NCI-H1417 (cell line): ENCODE data around the gene SNX20.

Experiments used
- DNase-seq, 3 experiments: peaks; one replicate each; lab custom pipeline; 2025; lab: John Stamatoyannopoulos, UW

The SNX20 gene, protein sequence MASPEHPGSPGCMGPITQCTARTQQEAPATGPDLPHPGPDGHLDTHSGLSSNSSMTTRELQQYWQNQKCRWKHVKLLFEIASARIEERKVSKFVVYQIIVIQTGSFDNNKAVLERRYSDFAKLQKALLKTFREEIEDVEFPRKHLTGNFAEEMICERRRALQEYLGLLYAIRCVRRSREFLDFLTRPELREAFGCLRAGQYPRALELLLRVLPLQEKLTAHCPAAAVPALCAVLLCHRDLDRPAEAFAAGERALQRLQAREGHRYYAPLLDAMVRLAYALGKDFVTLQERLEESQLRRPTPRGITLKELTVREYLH

DNA sequence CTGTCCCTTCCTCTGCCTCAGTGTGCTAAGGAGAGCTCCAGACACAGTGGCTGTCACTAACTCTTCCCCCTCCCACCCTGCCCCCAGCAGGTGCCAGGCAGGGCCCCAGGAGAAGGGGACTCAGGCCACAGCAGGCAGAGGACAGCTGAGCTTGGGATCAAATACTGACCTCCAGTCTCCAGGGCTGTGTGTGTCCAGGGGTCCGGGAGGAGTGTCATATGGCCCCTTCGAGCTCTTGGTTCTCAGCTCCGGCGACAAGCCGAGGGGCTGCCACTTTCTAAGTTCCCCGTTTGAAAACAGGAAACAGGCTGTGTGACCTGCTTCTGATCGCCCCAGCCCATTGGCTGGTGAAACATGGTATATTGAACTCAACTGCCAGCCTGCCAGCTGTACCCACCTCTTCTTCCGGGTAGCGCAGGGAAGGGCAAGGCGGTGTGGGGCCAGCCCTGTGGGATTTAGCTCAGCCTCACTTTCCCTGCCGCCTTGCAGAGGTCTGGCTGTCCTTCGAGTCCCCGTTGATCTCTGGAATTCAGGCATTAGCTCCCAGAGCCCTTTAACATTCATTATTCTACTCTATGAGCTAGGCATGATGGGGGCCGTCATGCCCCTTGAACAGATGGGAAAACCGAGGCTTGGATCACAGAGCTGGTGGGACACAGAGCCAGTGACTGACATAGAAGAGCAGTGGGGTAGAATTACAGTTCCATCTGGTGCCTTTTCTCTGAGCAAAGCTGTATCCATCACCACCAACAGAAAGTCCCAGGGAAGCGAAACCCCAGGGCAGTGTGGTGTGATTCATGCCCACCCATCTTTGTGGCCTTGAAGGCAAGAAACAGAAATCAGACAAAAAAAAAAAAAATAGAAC is at the start of gene SNX20:
Gene SNX20 (minus strand): TSS at position 292 of the 865 bp plus-strand sequence. CDS start 3,786 bp downstream, outside the sequence.
- no peak for DNase-seq

DNA sequence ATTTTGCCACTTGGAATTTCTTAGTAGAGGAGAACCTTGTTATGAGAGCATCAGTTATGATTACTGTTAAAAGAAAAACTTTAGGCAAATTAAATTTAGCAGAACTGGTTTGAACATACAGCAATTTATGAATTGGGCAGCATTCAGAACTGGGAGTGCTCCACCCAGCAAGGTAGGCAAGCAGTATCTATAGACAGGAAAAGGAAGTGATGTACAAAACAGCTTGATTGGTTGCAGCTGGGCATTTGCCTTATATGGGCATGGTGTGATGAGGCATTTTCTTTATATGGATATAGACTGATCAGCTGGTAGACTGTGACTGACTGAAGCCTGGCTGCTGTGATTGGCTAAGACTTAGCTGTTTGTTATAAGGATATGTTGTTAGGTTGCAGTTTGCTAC is 43.2 kb upstream of the SNX20 start:
- DNase-seq, result no peak

DNA sequence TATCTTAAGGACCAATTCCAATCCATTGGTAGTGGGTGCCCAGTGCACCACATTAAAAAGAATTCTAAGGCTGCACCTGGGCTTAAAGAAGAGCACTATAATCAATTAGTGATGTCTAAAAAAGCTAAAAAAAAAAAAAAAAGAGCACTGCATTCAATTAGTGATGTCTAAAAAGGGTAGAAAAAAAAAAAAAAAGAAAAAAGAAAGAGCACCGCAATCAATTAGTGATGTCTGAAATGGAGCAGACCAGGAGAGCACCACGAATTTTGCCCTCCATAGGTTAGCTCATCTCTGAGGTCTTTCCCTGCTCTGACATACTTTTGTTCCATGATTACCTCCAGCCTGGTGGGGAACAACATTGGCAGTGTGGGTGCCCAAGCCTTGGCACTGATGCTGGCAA is 41.8 kb upstream of the SNX20 start:
- no peak for DNase-seq

DNA sequence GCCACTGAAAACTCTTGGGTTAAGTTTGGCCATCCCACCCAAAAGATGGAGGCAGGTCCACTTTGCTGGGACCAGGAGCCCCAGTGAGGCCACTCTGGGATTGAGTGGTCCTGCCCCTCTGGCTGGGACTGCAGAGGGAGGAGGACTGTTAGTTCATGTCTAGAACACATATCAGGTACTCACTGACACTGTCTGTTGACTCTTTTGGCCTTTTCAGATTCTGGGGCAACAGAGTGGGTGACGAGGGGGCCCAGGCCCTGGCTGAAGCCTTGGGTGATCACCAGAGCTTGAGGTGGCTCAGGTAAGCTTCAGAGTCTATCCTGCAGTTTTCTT is 41.3 kb upstream of the SNX20 start:
- no peak for DNase-seq

DNA sequence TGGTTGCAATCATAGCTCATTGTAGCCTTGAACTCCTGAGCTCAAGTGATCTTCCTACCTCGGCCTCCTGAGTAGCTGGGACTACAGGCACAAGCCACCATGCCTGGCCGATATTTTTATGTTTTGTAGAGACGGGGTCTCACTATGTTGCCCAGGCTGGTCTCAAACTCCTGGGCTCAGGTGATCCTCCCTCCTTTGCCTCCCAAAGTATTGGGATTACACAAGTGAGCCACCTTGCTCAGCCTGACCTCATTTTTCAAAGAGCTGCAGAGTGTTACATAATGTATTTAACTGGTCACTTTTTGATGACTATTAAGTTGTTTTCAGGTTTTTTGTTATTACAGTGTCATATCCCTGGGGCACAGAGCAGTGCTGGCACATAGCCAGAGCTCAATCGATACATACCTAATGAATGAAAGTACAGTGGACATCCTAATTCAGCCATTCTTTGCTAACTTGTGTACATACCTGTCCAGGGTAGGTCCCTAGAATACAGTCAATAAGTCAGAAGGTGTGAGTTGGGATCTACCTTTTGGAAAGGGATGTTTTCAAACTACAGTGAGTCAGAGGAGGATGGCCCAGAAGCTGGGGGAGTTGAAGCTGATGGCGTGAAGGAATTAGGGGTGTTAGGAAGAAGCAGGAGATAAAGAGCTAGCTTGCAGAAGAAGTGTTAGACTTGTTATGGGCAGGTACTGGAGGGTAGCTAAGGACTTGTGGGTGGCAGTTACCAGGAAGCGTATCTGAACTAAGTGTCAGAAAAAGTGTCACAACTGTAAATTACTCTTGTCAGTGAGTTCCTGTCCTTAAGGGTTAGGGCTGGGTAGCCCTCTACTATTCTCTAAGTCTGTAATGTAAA is 40.7 kb upstream of the SNX20 start:
- DNase-seq, result no peak

DNA sequence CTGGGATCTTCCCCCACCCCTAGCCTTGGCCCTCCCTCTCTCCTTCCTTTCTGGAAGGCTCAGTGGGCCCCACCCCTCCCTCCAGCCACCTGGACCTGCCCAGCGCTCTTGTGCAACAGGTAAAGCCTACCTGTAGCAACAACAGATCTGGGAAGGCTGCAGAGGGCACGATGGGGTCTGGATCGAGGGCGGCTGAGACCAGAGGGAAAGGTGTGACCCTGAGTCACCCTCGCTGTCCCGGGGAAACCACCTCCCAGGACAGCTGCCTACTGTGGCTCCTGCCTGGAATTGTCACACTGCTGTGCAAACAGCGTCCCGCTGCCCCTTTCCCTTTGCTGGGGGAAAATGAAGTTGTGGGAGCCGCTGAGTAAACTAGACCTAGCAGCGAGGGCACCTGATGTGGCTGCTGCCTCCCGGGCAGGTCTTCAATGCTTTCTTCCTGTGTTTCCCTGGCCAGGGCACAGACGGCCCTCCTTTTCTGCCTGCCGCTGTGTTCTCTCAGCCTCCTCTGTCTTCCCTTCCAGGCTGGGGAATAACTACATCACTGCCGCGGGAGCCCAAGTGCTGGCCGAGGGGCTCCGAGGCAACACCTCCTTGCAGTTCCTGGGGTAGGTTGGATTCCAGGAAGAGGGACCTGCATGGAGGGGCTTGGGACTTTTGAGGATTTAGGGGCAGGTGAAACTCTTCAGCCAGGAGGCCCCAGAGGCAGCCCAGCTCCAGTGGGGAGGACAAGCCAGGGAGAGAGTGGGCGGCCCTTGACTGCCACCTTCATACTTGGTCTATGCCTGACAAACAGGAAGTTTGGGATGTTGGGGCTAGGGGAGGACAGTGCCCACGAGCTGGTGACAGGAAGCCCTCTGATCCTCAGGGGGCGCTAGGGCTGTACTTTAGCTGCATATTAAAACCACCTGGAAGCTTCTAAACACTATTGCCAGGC is 38.6 kb upstream of the SNX20 start:
- DNase-seq, result no peak

DNA sequence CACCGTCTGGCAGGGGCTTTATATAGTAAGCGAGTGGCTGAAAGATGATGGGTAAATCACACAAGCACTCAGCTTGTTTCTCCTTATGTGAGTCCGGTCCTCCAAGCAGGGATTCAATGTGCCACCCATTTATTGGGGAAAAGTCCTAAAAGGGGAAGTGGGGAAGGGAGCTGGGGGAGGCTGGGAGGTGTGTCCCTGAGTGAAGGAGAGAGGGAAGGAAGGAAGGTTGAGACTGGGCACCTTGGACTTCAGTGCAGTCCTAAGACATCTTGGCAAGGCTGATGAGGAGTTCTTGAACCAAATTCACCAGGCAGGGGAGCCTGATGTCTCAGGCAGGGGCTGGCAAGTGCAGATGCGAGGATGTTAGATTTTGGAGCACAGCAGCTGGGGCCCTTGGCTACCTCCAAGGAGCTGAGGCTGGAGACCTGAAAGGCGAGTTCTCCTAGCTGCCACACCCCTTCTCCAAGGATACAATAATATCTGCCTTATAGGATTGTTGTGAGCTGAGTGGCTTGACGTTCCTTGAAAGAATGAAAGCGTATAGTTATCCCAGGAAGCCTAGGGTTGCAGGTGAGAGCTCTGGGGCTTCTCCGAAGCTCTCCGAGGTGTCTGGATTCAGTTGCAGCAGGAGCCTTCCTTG is 37.8 kb upstream of the SNX20 start:
- DNase-seq, result no peak

DNA sequence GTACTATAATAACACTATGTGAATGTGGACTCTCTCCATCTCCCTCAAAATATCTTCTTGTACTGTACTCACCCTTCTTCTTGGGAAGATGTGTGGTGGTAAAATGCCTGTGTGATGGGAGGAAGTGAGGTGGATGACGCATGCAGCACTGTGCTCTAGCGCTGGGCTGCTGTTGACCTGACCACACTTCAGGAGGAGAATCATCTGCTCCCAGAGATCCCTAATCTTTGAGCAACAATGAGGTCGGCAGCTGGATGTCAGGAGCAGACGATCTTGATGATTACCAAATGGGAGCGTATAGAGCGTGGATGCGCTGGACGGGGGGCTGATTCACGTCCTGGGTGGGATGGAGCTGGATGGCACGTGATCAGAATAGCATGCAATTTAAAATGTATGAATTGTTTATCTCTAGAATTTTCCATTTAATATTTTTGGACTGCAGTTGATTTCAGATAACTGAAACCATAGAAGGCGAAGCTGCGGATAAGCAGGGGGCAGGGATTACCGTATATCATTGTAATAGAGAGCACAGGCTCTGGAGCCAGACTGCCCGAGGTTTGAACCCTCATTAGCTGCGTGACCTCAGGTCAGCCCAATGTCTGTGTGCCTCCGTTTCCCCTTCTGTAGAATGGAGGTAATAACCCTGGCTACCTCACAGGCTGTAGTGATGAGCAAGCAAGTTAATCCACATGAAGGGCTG is 37.1 kb upstream of the SNX20 start:
- no peak for DNase-seq

DNA sequence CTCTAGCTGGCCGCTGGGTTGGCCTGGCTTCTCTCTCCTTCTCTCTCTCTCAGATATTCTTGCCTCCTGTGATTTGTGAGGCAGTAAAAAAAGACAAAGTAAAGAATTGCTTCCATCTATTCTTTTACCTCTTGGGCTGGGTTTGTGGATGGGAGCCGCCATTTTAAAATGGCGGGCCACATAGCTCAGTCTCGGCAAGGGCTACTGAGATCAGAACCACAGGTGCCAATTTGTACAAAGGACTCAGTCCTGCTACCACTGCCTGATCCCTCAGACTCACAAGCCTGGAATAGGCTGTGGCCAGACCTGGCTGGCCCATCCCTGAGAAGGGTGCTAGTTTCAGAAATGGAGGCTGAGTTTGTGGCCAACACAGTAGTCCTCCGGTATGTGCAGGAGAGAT is 36.4 kb upstream of the SNX20 start:
- DNase-seq, result no peak

DNA sequence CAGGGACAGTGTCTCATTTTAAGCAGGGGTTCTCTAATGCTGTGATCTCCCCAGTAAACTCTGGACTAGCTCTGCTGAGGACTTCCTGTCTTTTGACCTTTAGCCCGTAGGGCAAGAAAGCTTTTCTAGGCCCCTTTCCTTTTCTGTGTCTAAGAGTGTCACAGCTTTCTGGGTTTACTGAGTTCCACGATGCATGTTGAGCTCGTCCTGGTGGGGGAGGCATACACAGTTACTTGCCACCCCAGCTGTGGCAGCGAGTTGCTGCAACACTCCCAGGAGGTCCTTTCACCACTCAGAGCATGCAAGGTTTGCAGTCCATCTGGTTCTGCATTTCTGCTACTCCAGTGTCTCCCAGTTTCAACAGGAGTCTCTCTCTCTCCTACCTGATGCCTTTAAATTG is 36.0 kb upstream of the SNX20 start:
- no peak for DNase-seq

DNA sequence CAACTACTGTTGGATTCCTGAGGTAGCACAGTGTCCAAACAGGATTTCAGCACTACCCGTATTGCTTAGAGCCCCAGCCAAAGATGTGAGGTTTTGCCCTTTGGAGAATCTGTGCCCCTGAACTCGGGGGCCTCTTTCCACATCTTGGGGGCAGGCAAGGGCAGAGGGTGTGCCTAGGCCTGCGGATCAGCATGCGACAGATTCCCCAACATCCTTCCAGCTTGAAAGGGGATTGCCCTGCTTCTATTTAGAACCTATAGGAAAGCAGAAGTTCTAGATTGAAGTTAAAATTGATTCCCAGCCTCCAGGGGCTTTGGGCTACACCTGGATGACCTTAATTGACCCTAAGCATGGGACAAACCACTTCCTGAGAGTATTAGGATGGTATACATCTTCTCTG is 31.8 kb upstream of the SNX20 start:
- DNase-seq, result no peak

DNA sequence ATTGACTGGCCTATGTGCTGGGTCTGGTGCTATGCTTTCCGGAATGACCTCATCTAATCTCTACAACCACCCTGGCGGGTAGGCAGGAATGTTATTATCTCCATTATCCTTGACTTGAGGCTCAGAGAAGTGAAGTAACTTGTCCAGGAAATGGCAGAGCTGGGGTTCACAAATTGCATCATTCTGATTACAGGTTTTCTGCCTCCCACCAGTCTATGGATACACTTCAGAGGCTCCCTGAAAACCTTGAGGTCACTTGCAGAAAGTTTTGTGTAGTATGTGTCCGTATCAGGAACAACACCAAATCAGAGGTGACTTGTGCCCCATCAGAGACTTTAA is 31.4 kb upstream of the SNX20 start:
- DNase-seq, result no peak

DNA sequence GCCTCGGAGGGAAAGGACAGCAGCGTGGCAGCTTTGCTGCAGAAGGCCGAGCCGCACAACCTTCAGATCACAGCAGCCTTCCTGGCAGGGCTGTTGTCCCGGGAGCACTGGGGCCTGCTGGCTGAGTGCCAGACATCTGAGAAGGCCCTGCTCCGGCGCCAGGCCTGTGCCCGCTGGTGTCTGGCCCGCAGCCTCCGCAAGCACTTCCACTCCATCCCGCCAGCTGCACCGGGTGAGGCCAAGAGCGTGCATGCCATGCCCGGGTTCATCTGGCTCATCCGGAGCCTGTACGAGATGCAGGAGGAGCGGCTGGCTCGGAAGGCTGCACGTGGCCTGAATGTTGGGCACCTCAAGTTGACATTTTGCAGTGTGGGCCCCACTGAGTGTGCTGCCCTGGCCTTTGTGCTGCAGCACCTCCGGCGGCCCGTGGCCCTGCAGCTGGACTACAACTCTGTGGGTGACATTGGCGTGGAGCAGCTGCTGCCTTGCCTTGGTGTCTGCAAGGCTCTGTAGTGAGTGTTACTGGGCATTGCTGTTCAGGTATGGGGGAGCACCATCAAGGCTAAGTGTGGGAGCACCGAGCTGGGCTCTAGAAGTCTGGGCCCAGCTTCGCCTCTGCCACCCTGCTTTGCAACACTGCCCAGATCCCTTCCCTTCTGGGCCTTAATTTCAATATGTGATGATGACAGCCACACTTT is 30.9 kb upstream of the SNX20 start:
- DNase-seq, result no peak

DNA sequence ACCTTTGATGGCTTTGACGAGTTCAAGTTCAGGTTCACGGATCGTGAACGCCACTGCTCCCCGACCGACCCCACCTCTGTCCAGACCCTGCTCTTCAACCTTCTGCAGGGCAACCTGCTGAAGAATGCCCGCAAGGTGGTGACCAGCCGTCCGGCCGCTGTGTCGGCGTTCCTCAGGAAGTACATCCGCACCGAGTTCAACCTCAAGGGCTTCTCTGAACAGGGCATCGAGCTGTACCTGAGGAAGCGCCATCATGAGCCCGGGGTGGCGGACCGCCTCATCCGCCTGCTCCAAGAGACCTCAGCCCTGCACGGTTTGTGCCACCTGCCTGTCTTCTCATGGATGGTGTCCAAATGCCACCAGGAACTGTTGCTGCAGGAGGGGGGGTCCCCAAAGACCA is 29.9 kb upstream of the SNX20 start:
- no peak for DNase-seq

DNA sequence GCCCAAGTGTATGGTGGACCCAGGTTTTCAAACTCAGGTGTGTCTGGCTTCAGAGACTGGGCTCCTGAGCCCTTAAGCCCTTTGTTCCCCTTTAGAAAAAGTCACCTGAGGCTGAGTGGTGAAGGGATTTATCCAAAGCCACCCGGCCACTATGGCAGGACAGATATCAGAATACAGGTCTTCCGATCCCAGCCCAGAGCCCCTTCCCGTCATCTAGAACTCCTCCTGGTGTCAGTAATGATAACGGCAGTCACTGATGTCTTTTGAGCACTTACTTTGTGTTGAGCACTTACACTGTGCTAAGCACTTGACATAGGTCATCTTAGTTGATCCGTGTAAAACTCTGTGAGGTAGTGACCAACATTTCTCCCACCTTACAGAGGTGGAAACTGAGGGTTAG is 28.9 kb upstream of the SNX20 start:
- no peak for DNase-seq

DNA sequence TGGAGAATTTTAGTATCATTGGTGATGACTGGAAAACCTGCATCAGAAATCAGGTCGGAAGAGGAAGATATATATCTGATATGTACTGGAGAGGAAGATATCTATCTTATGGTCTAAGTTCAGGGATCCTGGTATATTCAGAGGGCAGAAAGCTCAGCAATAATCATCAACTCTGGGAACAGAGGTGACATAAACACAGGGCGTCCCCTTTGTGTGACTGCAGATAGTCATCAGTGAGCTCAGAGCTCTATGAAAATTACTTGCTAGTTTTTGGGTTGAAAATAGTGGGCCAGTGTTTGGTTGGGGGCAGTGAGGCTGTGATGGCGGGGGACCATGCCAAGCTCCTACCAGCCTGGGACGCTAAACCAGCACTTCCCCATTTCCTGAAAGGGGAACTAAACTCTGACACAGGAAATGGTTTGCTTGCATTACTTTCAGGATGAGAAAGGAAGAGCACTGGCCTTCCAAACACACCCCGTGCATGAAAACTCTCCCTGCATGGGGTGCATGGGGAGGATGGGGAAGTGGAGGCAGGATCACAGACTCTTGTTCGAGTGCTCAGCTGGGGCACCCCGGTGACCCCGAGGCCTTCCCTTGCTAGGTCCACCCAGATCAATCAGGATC is 28.1 kb upstream of the SNX20 start:
- no peak for DNase-seq

DNA sequence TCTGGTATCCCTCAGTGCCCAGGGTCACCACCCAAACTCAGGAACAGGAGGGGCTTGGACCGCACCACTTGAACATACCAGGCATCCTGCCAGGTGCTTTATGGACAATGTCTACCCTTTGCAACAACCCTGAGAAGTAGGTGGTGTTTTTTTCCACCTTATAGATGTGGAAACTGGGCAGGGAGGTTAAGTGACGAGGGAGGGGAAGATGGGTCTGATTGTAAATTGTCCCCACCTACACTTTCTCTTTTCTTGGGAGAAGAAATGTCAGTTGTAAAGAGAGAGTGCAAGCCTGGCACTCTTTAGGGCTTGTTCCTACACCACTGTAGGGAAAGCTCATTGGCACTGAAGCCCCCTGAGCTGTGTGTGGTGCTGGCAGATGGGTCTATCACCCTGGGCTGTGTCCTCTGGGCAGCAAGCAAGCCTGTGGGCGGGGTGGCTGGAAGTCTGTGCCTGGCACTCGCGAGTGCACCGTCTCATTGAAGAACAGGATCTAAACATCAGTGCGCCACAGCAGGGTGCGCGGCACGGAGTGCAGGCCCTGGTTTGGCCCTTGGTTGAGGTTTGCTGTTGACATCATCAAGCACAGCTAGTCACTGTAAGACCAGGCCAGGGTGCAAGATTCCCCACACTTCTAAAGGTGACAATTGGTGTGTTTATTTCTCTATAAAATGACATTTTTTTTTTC is 27.4 kb upstream of the SNX20 start:
- DNase-seq, result no peak

DNA sequence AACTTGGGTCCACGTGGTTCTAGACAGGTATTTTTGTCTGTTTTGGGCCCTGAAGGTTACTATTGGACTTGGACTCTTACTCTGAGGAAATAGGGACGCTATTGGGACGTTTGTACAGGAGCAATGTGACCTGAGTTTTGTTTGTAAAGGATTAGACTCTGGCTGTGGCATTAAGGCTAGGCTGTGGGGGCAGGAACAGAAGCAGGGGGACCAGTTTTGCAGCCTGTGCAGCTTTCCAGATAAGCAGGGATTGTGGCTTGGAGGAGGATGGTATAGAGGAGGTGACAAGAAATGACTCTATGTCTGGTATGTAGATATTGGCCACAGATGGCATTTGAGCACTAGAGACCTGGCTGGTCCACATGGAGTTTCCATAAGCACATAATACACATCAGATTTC is 25.1 kb upstream of the SNX20 start:
- no peak for DNase-seq
